Ecto neural progenitor cell (in vitro differentiated cells): Measurements from ENCODE around the gene OASL.

Experiments used
- DNase-seq: peaks from one replicate; pipeline ENCODE4 v3.0.0-alpha.2; 2018; ENCODE audit warnings: low spot score

Gene OASL

GRCh38 chr12:121015825-121016766 is 22.9 kb downstream of the OASL start, which contains the start of gene C12orf43:
Gene C12orf43 (minus strand): TSS chr12:121016487. CDS start chr12:121016474, 13 bp downstream.
- peak; percentile 96 for DNase-seq

GRCh38 chr12:121013715-121014114 is 25.3 kb downstream of the OASL start:
- no peak for DNase-seq

- no peak for DNase-seq
Measured at GRCh38 chr12:121011820-121012219, 27.2 kb downstream of the OASL start.

- DNase-seq: no peak
Measured at GRCh38 chr12:121010860-121011259, 28.2 kb downstream of the OASL start.

- DNase-seq: no peak
Measured at GRCh38 chr12:121009741-121010140, 29.3 kb downstream of the OASL start.

- DNase-seq: no peak
Measured at GRCh38 chr12:121008347-121009098, 30.5 kb downstream of the OASL start.

GRCh38 chr12:121005346-121005815 is 33.7 kb downstream of the OASL start:
- DNase-seq: peak; percentile 85

GRCh38 chr12:121004253-121004815 is 34.7 kb downstream of the OASL start:
- DNase-seq: no peak

- DNase-seq: no peak
Measured at GRCh38 chr12:121003650-121004049, 35.4 kb downstream of the OASL start.

GRCh38 chr12:121001841-121002483 is 37.1 kb downstream of the OASL start:
- DNase-seq: no peak

- DNase-seq: no peak
Measured at GRCh38 chr12:121001060-121001459, 38.0 kb downstream of the OASL start.

- no peak for DNase-seq
Measured at GRCh38 chr12:121000530-121000929, 38.5 kb downstream of the OASL start.

GRCh38 chr12:120999191-121000120 is 39.6 kb downstream of the OASL start:
- DNase-seq: no peak

- DNase-seq: no peak
Measured at GRCh38 chr12:120998435-120998834, 40.6 kb downstream of the OASL start.

- DNase-seq: no peak
Measured at GRCh38 chr12:120997448-120997847, 41.6 kb downstream of the OASL start.

- no peak for DNase-seq
Measured at GRCh38 chr12:120996133-120996746, 42.8 kb downstream of the OASL start.

GRCh38 chr12:120994589-120995337 is 44.3 kb downstream of the OASL start:
- DNase-seq: no peak

GRCh38 chr12:120994059-120994458 is 45.0 kb downstream of the OASL start:
- no peak for DNase-seq

- no peak for DNase-seq
Measured at GRCh38 chr12:120993496-120993895, 45.5 kb downstream of the OASL start.

- DNase-seq: no peak
Measured at GRCh38 chr12:120992989-120993388, 46.1 kb downstream of the OASL start.
